Thoracic aorta (tissue), 2 donors: Measurements from ENCODE around the gene HSPH1. TPM values are rescaled to one million over a fixed set of nuclear protein-coding genes. Genes with fewer than 3 reads are reported as not detected.

Source experiments
- ATAC-seq: fragments of 150-250 bp; one replicate; pipeline ENCODE4 v1.8.0; 2017; ENCODE audit warnings: low read depth; ENCODE audit not compliant: insufficient number of reproducible peaks, low FRiP score
- DNase-seq: peaks from one replicate; pipeline ENCODE4 v3.0.0-alpha.2; 2020; ENCODE audit warnings: low spot score
- H3K27ac ChIP-seq, 2 donors: fragments of 200-600 bp; sonication (generic); 1 replicate in 1 of 2; 2 replicates in 1 of 2; pipeline ENCODE4 v1.5.1; 2016; ENCODE audit warnings: mild to moderate bottlenecking in 2 of 2, moderate library complexity in 2 of 2
- H3K27me3 ChIP-seq: fragments of 200-600 bp; sonication (generic); replicated peaks from 2 replicates; pipeline ENCODE4 v1.6.0; 2016; ENCODE audit warnings: mild to moderate bottlenecking; ENCODE audit not compliant: insufficient read depth
- H3K36me3 ChIP-seq: fragments of 200-600 bp; sonication (generic); one replicate; pipeline ENCODE4 v1.5.1; 2016
- H3K4me1 ChIP-seq, 2 donors: fragments of 200-600 bp; sonication (generic); 1 replicate in 1 of 2; 2 replicates in 1 of 2; pipeline versions ENCODE4 v1.5.1 to v1.6.0; 2016; ENCODE audit warnings: low read depth in 2 of 2, mild to moderate bottlenecking in 1 of 2; ENCODE audit not compliant: control insufficient read depth in 1 of 2
- H3K4me3 ChIP-seq: fragments of 200-600 bp; sonication (generic); 2 replicates; pipeline ENCODE4 v1.5.1; 2016; ENCODE audit warnings: mild to moderate bottlenecking
- H3K9me3 ChIP-seq: fragments of 200-600 bp; sonication (generic); 2 replicates; pipeline ENCODE4 v1.5.1; 2016
- total RNA-seq, 2 donors: library from RNA; depleted of rRNA; stranded (reverse); fragments of >200 nt; gene quantifications; one replicate each; pipeline versions ENCODE4 v1.1.0 to v1.2.3, GENCODE V29; 2016
- TF ChIP-seq, protein P1 (sequence below): fragments of 200-600 bp; sonication (generic); IDR thresholded peaks from one replicate; pipeline ENCODE4 v1.5.1; 2019; ENCODE audit warnings: antibody characterized with exemption

HSPH1 gene
- total RNA-seq, 2 donors from 2014 or later: 21.4 to 52.7 TPM

DNA sequence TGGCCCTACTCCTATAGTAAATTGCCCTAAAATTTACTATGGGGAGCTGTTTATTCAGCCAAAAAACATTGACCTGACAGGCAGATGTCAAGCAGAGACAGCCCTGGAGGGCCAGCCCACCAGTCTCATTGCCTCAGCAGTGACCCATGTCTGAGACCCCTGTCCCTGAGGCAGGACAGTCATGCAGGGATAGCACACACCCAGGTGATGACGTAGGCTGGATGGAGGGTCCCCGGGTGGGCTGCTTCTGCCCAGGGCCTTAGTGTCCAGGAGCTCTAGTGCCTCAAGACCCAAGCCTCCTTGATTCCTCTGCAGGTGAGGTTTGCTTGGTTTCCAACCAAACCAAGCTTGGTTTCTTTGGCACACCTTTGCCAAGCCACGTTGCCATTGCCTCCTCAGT, 72.1 kb downstream of the HSPH1 start:
- Histone ChIP-seq H3K4me1 (no peaks in the 10 kb centered on the region), H3K27me3 (no peaks in the 10 kb centered on the region), H3K4me3 (no peak overlapping the region), H3K9me3 (no peaks in the 10 kb centered on the region), H3K27ac (no peak overlapping the region), H3K36me3 (no peaks in the 10 kb centered on the region)
- TF ChIP-seq, protein P1, sequence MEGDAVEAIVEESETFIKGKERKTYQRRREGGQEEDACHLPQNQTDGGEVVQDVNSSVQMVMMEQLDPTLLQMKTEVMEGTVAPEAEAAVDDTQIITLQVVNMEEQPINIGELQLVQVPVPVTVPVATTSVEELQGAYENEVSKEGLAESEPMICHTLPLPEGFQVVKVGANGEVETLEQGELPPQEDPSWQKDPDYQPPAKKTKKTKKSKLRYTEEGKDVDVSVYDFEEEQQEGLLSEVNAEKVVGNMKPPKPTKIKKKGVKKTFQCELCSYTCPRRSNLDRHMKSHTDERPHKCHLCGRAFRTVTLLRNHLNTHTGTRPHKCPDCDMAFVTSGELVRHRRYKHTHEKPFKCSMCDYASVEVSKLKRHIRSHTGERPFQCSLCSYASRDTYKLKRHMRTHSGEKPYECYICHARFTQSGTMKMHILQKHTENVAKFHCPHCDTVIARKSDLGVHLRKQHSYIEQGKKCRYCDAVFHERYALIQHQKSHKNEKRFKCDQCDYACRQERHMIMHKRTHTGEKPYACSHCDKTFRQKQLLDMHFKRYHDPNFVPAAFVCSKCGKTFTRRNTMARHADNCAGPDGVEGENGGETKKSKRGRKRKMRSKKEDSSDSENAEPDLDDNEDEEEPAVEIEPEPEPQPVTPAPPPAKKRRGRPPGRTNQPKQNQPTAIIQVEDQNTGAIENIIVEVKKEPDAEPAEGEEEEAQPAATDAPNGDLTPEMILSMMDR: no peak
- no peak for ATAC-seq
- no peak for DNase-seq

DNA sequence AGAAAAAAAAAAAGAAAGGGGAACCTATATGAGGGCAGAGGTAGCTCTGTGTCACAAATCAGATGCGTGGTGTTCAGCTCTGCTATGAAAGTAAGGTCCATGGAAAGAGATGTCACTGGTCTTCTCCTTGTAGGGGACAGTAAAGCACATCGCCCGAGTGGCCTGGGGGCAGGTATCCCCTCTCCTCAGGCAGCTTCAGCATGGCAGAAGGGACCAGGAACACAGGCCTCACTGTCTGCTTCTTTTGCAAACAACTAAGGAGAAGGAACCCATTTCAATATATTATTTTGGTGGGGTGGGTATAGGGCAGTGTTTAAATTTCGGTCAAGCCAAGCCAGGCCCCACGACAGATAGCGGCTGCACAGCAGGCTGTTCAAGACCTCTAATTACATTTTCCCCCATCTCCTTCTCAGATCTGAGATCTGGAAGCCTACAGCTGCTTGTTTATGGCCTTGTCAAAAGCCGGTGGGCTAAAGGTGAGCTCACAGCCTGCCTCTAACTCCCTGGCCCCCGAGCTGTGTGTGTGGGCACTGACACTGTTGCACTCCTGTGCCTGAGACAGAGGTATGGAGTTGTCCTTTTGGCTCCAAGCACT, 72.8 kb downstream of the HSPH1 start:
- Histone ChIP-seq H3K9me3 (no peaks in the 10 kb centered on the region), H3K27me3 (no peaks in the 10 kb centered on the region), H3K4me1 (no peaks in the 10 kb centered on the region), H3K27ac (no peak overlapping the region), H3K4me3 (no peak overlapping the region), H3K36me3 (no peaks in the 10 kb centered on the region)
- no peak for DNase-seq
- TF ChIP-seq, protein P1: no peak
- ATAC-seq: no peak

Other genes with a start within 250 kb of the HSPH1 start
- gene TEX26, start 229.2 kb downstream of the HSPH1 start, total RNA-seq: not detected
- 10 to 100 TPM in 1 of 2 donors, 1 to 10 TPM in 1; 9.3 to 10.4 TPM for gene B3GLCT, start 38.1 kb upstream of the HSPH1 start, total RNA-seq